Panc1 (cell line): ENCODE measurements around the gene SMARCA2. TPM values are rescaled to one million over a fixed set of nuclear protein-coding genes. Genes with fewer than 3 reads are reported as not detected.

Experiments
- ATAC-seq: fragments of 200-7000 bp; cut with Tn5 transposase; 2 replicates; pipeline ENCODE4 v1.9.1; 2020; ENCODE audit warnings: mild to moderate bottlenecking, moderate library complexity
- BruUV-seq: library from RNA; stranded (reverse); fragments of 400-500 nt; replicated peaks from 2 replicates; lab custom pipeline; 2021; lab: Mats Ljungman, UMichigan
- CTCF ChIA-PET: fragments of 300-600 bp; sonication (Branson Sonifier 250); formaldehyde crosslinking; loops from one replicate; lab custom pipeline; 2022; ENCODE audit warnings: antibody characterized with exemption; lab: Charles Lee
- POLR2A ChIA-PET: fragments of 300-600 bp; sonication (Branson Sonifier 250); formaldehyde crosslinking; loops from one replicate; lab custom pipeline; 2022; ENCODE audit warnings: antibody characterized with exemption; lab: Charles Lee
- DNase-seq: peaks from one replicate; pipeline ENCODE4 v3.0.0-alpha.2; 2010; ENCODE audit warnings: low read depth, low spot score
- H3K27ac ChIP-seq: 2 replicates; pipeline ENCODE4 v1.5.1; 2011; ENCODE audit warnings: mild to moderate bottlenecking, low read length, inconsistent platforms
- H3K27me3 ChIP-seq: fragments of 200-500 bp; sonication (Bioruptor generic); 2 replicates; pipeline ENCODE4 v1.6.0; 2014; ENCODE audit warnings: low read length, inconsistent platforms; ENCODE audit not compliant: control insufficient read depth, insufficient read depth
- H3K36me3 ChIP-seq: fragments of 200-500 bp; sonication (Bioruptor generic); 2 replicates; pipeline ENCODE4 v1.5.1; 2014; ENCODE audit warnings: inconsistent platforms, mild to moderate bottlenecking, low read length, moderate library complexity; ENCODE audit not compliant: control insufficient read depth, insufficient read depth
- H3K4me1 ChIP-seq: 2 replicates; pipeline ENCODE4 v1.5.1; 2011; ENCODE audit warnings: inconsistent platforms, mild to moderate bottlenecking, low read length, moderate library complexity; ENCODE audit not compliant: control insufficient read depth, insufficient read depth
- H3K4me3 ChIP-seq, 2 experiments: 2 replicates each; pipeline ENCODE4 v1.5.1; 2011 to 2012; ENCODE audit warnings: low read depth in 2 of 2, low read length in 2 of 2, mild to moderate bottlenecking in 2 of 2, inconsistent platforms in 1 of 2, moderate library complexity in 1 of 2
- H3K9me3 ChIP-seq: fragments of 200-500 bp; sonication (Bioruptor generic); 2 replicates; pipeline ENCODE4 v1.5.1; 2014; ENCODE audit warnings: low read depth, mild to moderate bottlenecking, inconsistent platforms, low read length, moderate library complexity; ENCODE audit not compliant: control insufficient read depth, insufficient read depth
- CTCF ChIP-seq: fragments of 450-650 bp; IDR thresholded peaks from 2 replicates; pipeline ENCODE4 v1.5.1; 2017; ENCODE audit warnings: mild to moderate bottlenecking
- POLR2AphosphoS5 ChIP-seq: IDR thresholded peaks from 2 replicates; pipeline ENCODE4 v1.6.1; 2012; ENCODE audit warnings: mild to moderate bottlenecking, low read depth, low read length, moderate library complexity
- REST ChIP-seq, 2 experiments: IDR thresholded peaks; 2 replicates each; pipeline ENCODE4 v1.6.1; 2011 to 2012; ENCODE audit warnings: low read depth in 2 of 2, control low read depth in 1 of 2, low read length in 1 of 2, mild to moderate bottlenecking in 1 of 2, moderate library complexity in 1 of 2; ENCODE audit not compliant: insufficient read depth in 1 of 2
- SIN3A ChIP-seq: IDR thresholded peaks from 2 replicates; pipeline ENCODE4 v1.6.1; 2012; ENCODE audit warnings: low read depth, mild to moderate bottlenecking, low read length, moderate library complexity, borderline replicate concordance; ENCODE audit not compliant: insufficient read depth
- TCF7L2 ChIP-seq: IDR thresholded peaks from 2 replicates; pipeline ENCODE4 v1.6.1; 2011; ENCODE audit warnings: mild to moderate bottlenecking, low read depth, low read length, inconsistent platforms
- in situ Hi-C: cut with HindIII; loops from 2 replicates; pipeline ENCODE4 v1.10.0; 2016; ENCODE audit warnings: low sequenced_read_pairs, low pct_unique_long_range_greater_than_20kb
- intact Hi-C: fragments of 100-400 bp; cut with micrococcal nuclease; formaldehyde crosslinking; loops from one replicate; pipeline ENCODE4 v1.10.0; 2022; ENCODE audit not compliant: unreplicated experiment
- total RNA-seq: library from RNA; stranded (reverse); gene quantifications from one replicate; pipeline ENCODE4 v1.2.1, GENCODE V29; 2021; ENCODE audit not compliant: unreplicated experiment

Gene SMARCA2
- total RNA-seq, 1 experiment from 2014 or later = 13.3 TPM

GRCh38 chr9:2093920-2094597, 78.9 kb downstream of the SMARCA2 start:
- Histone ChIP-seq H3K9me3 (no peaks in the 10 kb centered on the region), H3K4me1 (no peaks in the 10 kb centered on the region), H3K27me3 (no peaks in the 10 kb centered on the region), H3K27ac (no peak overlapping the region), H3K4me3 (no peak overlapping the region), H3K36me3 (no peaks in the 10 kb centered on the region)
- DNase-seq (no peak), ATAC-seq (no peak)
- intact Hi-C loops (no loop called here), in situ Hi-C loops (no loop called here)
- POLR2A ChIA-PET = no interaction called here
- CTCF ChIA-PET = no interaction called here
- TF ChIP-seq TCF7L2 = no peak
- no peak for TF ChIP-seq SIN3A
- no peak for TF ChIP-seq POLR2AphosphoS5
- TF ChIP-seq REST (IDR thresholded peaks at IDR 0.05; ENCODE audit: insufficient read depth in 1 of 2, low read depth in 2 of 2, low read length in 1 of 2) = no peak
- no peak for TF ChIP-seq CTCF
- BruUV-seq = no TSS peak

GRCh38 chr9:2096376-2096970, 81.3 kb downstream of the SMARCA2 start:
- in situ Hi-C loops = no loop called here
- Histone ChIP-seq H3K27me3 (no peaks in the 10 kb centered on the region), H3K4me1 (no peaks in the 10 kb centered on the region), H3K36me3 (no peaks in the 10 kb centered on the region), H3K9me3 (no peaks in the 10 kb centered on the region), H3K27ac (no peak overlapping the region), H3K4me3 (no peak overlapping the region)
- no TSS peak for BruUV-seq
- ATAC-seq (no peak), DNase-seq (no peak)
- TF ChIP-seq REST (IDR thresholded peaks at IDR 0.05; ENCODE audit: insufficient read depth in 1 of 2, low read depth in 2 of 2, low read length in 1 of 2) = no peak
- TF ChIP-seq CTCF = no peak
- no peak for TF ChIP-seq SIN3A
- TF ChIP-seq TCF7L2 = no peak
- no peak for TF ChIP-seq POLR2AphosphoS5
- ChIA-PET CTCF (no interaction called here), POLR2A (no interaction called here)
- intact Hi-C loops = no loop called here
